Prostate gland (tissue), 2 donors: ENCODE results near the gene AKAP9. TPM values are rescaled to one million over a fixed set of nuclear protein-coding genes. Genes with fewer than 3 reads are reported as not detected.

Source experiments
- DNase-seq: peaks from one replicate; pipeline ENCODE4 v3.0.0-alpha.2; 2019; ENCODE audit warnings: low spot score
- H3K27ac ChIP-seq, 2 donors: fragments of 200-600 bp; sonication (generic); 2 replicates each; pipeline ENCODE4 v1.5.1; 2017 to 2019
- H3K27me3 ChIP-seq: fragments of 200-600 bp; sonication (generic); replicated peaks from 2 replicates; pipeline ENCODE4 v1.5.1; 2019; ENCODE audit not compliant: insufficient read depth
- H3K36me3 ChIP-seq, 2 donors: fragments of 200-600 bp; sonication (generic); 1 replicate in 1 of 2; 2 replicates in 1 of 2; pipeline versions ENCODE4 v1.5.1 to v1.8.1; 2017 to 2019
- H3K4me1 ChIP-seq: fragments of 200-600 bp; sonication (generic); replicated peaks from 2 replicates; pipeline ENCODE4 v1.5.1; 2019
- H3K4me3 ChIP-seq, 2 donors: fragments of 200-600 bp; sonication (generic); 2 replicates each; pipeline ENCODE4 v1.5.1; 2017 to 2019
- H3K9me3 ChIP-seq: fragments of 200-600 bp; sonication (generic); 2 replicates; pipeline ENCODE4 v1.5.1; 2017
- POLR2A ChIP-seq: fragments of 450-650 bp; IDR thresholded peaks from one replicate; pipeline ENCODE4 v1.6.1; 2016; ENCODE audit warnings: antibody characterized with exemption, mild to moderate bottlenecking
- POLR2AphosphoS5 ChIP-seq: sonication (generic); formaldehyde crosslinking; IDR thresholded peaks from one replicate; pipeline ENCODE4 v1.6.1; 2017; ENCODE audit warnings: antibody characterized with exemption
- WGBS: methylation state at CpG from one replicate; pipeline ENCODE4 v1.1.5; 2018; 5-methylcytosine and 5-hydroxymethylcytosine counted together
- intact Hi-C: fragments of 100-400 bp; cut with DNase I; formaldehyde crosslinking; loops from one replicate; pipeline ENCODE4 v1.14.2; 2022
- total RNA-seq, 2 donors: library from RNA; depleted of rRNA; stranded (reverse); fragments of >200 nt; gene quantifications; one replicate each; pipeline ENCODE4 v1.1.0, GENCODE V29; 2016
- TF ChIP-seq, protein P1 (sequence below), 4 experiments: fragments of 200-600 bp in 2 of 4; fragments of 450-650 bp in 2 of 4; sonication (generic) in 2 of 4; IDR thresholded peaks; 1 replicate in 3 of 4; 2 replicates in 1 of 4; pipeline ENCODE4 v1.5.1; 2016 to 2019; ENCODE audit warnings: antibody characterized with exemption in 4 of 4, mild to moderate bottlenecking in 2 of 4, moderate library complexity in 2 of 4

The AKAP9 gene
- total RNA-seq, 2 donors from 2014 or later = 61.8 to 80.1 TPM

DNA sequence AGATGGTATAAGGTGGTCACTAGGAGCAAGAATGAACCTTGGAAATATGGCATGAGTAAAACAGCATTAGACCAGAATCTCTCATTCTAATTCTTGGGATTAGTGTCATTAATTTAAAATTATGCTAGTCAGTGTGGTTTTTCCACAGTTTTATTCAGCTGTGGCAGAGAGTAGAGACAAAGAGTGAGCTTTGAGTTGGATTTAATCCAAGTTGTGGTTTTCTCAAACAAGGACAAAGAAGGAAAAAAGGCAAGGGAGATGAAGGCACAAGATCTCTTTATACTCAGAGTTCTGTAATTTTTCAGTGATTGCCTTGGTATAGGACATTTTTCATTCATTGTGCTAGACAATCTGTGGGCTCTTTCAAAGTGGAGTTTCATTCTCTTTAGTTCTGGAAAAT is 28.2 kb upstream of the AKAP9 start:
- TF ChIP-seq POLR2A (no peak), POLR2AphosphoS5 (no peak)
- TF ChIP-seq, protein P1, sequence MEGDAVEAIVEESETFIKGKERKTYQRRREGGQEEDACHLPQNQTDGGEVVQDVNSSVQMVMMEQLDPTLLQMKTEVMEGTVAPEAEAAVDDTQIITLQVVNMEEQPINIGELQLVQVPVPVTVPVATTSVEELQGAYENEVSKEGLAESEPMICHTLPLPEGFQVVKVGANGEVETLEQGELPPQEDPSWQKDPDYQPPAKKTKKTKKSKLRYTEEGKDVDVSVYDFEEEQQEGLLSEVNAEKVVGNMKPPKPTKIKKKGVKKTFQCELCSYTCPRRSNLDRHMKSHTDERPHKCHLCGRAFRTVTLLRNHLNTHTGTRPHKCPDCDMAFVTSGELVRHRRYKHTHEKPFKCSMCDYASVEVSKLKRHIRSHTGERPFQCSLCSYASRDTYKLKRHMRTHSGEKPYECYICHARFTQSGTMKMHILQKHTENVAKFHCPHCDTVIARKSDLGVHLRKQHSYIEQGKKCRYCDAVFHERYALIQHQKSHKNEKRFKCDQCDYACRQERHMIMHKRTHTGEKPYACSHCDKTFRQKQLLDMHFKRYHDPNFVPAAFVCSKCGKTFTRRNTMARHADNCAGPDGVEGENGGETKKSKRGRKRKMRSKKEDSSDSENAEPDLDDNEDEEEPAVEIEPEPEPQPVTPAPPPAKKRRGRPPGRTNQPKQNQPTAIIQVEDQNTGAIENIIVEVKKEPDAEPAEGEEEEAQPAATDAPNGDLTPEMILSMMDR (IDR thresholded peaks at IDR 0.05) = no peak
- no peak for DNase-seq
- Histone ChIP-seq H3K4me1 (no peaks in the 10 kb centered on the region), H3K4me3 (no peak overlapping the region), H3K36me3 (no peaks in the 10 kb centered on the region), H3K9me3 (no peaks in the 10 kb centered on the region), H3K27me3 (no peaks in the 10 kb centered on the region), H3K27ac (no peak overlapping the region)
- intact Hi-C loops = no loop called here

DNA sequence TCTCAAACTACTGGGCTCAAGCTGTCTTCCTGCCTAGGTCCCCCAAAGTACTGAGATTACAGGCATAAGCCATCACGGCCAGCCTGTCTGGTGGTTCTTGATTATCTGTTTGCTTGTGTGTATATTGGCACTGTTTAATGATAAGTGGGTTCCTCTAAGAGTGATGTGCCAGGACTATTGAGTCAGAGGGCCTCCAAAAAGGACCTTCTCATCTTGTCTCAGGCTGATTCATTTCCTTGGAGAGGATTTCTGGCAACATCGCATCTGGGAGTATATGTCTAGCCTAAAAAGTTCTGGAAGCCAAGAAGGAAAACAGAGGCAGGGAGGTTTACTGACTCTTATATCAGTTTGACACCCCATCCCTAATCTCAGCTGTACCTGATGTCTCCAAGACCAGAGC is 27.1 kb upstream of the AKAP9 start:
- 82% methylated on average over 2 of the region's 2 CpGs for WGBS
- H3K9me3 ChIP-seq = no peaks in the 10 kb centered on the region
- DNase-seq = no peak
- TF ChIP-seq, protein P1 (IDR thresholded peaks at IDR 0.05) = no peak
- TF ChIP-seq POLR2AphosphoS5 = no peak
- no peak for TF ChIP-seq POLR2A
- no peaks in the 10 kb centered on the region for H3K27me3 ChIP-seq
- no peak overlapping the region for H3K27ac ChIP-seq
- no peaks in the 10 kb centered on the region for H3K4me1 ChIP-seq
- H3K36me3 ChIP-seq = no peaks in the 10 kb centered on the region
- no peak overlapping the region for H3K4me3 ChIP-seq
- intact Hi-C loops = no loop called here

DNA sequence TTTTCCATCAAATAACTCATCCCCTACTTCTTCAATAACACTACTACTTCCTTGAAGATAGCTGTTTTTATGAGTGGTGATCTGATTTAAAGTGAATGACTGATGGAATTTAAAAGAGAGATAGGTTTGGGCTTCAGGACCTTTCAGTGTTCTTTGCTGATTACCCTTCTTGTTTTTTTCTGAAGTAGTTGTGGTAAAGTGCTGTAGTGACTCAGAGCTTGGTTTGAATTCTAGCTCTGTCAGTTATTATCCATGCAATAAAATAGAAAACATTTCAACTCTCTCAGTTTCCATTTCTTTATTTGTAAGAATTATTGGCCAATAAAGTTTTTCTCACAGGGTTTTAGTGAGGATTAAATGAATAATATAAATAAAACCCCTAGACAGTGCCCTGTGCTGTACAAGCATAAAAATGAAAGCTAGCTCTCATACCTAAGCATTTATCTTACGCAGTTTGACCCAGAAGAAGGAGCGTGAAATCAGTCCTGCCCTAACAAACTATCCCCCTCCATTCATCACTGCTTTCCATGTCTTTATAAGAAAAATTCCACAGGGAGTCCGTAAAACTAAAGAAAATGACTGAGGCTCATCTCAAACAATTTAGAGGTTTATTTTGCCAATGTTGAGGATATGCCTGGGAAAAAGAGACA is 25.1 kb upstream of the AKAP9 start:
- DNase-seq = no peak
- no peak overlapping the region for H3K4me3 ChIP-seq
- 67% methylated on average over 3 of the region's 3 CpGs for WGBS
- H3K36me3 ChIP-seq = no peaks in the 10 kb centered on the region
- no peak for TF ChIP-seq POLR2A
- TF ChIP-seq, protein P1 (IDR thresholded peaks at IDR 0.05) = no peak
- TF ChIP-seq POLR2AphosphoS5 = no peak
- H3K4me1 ChIP-seq = no peaks in the 10 kb centered on the region
- H3K27me3 ChIP-seq = no peaks in the 10 kb centered on the region
- no peaks in the 10 kb centered on the region for H3K9me3 ChIP-seq
- H3K27ac ChIP-seq = no peak overlapping the region
- intact Hi-C loops = no loop called here

DNA sequence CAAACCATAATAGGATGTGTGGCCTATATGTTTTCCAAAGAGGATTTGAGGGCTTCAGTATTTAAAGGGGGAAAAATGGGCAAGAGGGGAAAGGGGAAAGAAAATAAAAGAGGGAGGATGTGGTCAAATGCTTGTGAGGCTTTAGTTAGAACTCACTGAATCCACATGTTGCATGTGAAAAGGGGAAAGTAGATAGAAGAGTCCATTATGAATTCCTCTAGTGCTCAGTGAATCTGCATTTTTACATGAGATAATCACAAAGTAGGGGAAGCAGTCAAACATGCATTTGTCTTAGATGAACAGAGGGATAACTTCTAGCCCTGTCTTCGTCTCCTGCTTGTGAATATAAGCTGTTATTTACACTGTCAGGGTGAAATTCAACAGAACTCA is 24.6 kb upstream of the AKAP9 start:
- H3K4me1 ChIP-seq = no peaks in the 10 kb centered on the region
- no peak for DNase-seq
- no peak overlapping the region for H3K27ac ChIP-seq
- intact Hi-C loops = no loop called here
- no peak overlapping the region for H3K4me3 ChIP-seq
- no peak for TF ChIP-seq POLR2A
- no peak for TF ChIP-seq POLR2AphosphoS5
- 82% methylated on average over 1 of the region's 1 CpG for WGBS
- H3K36me3 ChIP-seq = no peaks in the 10 kb centered on the region
- H3K27me3 ChIP-seq = no peaks in the 10 kb centered on the region
- H3K9me3 ChIP-seq = no peaks in the 10 kb centered on the region

DNA sequence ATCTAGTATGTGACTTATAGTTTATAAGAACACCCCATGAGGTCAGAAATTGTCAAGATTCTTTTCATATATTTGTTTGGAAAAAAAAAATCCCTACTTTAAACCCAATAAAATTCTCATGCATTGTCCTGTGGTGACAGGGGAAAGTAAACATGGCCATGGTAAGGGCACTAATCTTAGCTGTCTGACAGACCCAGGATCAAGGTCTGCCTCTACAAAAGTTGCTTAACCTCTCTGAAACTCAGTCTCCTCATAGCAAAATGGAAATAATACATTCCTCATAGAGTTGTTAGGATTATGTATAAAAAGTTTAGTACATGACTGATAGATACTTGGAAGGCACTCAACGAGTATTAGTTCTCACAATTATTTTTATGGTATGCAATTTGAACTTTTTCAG is 22.3 kb upstream of the AKAP9 start:
- Histone ChIP-seq H3K4me1 (no peaks in the 10 kb centered on the region), H3K36me3 (no peaks in the 10 kb centered on the region), H3K27ac (no peak overlapping the region), H3K9me3 (no peaks in the 10 kb centered on the region), H3K27me3 (no peaks in the 10 kb centered on the region), H3K4me3 (no peak overlapping the region)
- intact Hi-C loops = no loop called here
- WGBS = 51% methylated on average over 1 of the region's 1 CpG
- no peak for DNase-seq
- TF ChIP-seq, protein P1 (IDR thresholded peaks at IDR 0.05) = no peak
- no peak for TF ChIP-seq POLR2AphosphoS5
- TF ChIP-seq POLR2A = no peak
